A673 (cell line): ENCODE measurements around the gene BCAS4. TPM values are rescaled to one million over a fixed set of nuclear protein-coding genes. Genes with fewer than 3 reads are reported as not detected.

Experiments
- BruUV-seq: library from RNA; stranded (reverse); fragments of 400-500 nt; replicated peaks from 2 replicates; lab custom pipeline; 2021; lab: Mats Ljungman, UMichigan
- CTCF ChIA-PET: fragments of 300-600 bp; sonication (Branson Sonifier 250); formaldehyde crosslinking; loops from one replicate; lab custom pipeline; 2022; ENCODE audit warnings: antibody characterized with exemption; lab: Charles Lee
- POLR2A ChIA-PET: fragments of 300-600 bp; sonication (Branson Sonifier 250); formaldehyde crosslinking; loops from one replicate; lab custom pipeline; 2022; ENCODE audit warnings: antibody characterized with exemption; ENCODE audit not compliant: low non-redundant PET; lab: Charles Lee
- DNase-seq: peaks from one replicate; pipeline ENCODE4 v3.0.0-alpha.2; 2015; ENCODE audit warnings: low spot score
- H3K27ac ChIP-seq: fragments of 200-600 bp; sonication (generic); 2 replicates; pipeline ENCODE4 v1.5.1; 2016; ENCODE audit warnings: mixed run types, low read depth, mild to moderate bottlenecking, mixed read lengths, antibody characterized with exemption, low read length; ENCODE audit not compliant: poor library complexity, severe bottlenecking
- H3K27me3 ChIP-seq: fragments of 200-600 bp; sonication (generic); replicated peaks from 2 replicates; pipeline ENCODE4 v1.6.1; 2017; ENCODE audit warnings: mixed run types, low read depth, mild to moderate bottlenecking, mixed read lengths, antibody characterized with exemption, low read length; ENCODE audit not compliant: insufficient read depth, poor library complexity
- H3K36me3 ChIP-seq: fragments of 200-600 bp; sonication (generic); 2 replicates; pipeline ENCODE4 v1.6.1; 2016; ENCODE audit warnings: mixed run types, mild to moderate bottlenecking, mixed read lengths, antibody characterized with exemption, low read length; ENCODE audit not compliant: insufficient read depth, poor library complexity, severe bottlenecking
- H3K4me1 ChIP-seq: fragments of 200-600 bp; sonication (generic); 2 replicates; pipeline ENCODE4 v1.6.1; 2017; ENCODE audit warnings: mixed run types, mild to moderate bottlenecking, mixed read lengths, antibody characterized with exemption, low read length; ENCODE audit not compliant: insufficient read depth, poor library complexity, severe bottlenecking
- H3K4me3 ChIP-seq: fragments of 200-600 bp; sonication (generic); 2 replicates; pipeline ENCODE4 v1.5.1; 2016; ENCODE audit warnings: low read depth, mixed run types, mild to moderate bottlenecking, mixed read lengths, low read length; ENCODE audit not compliant: poor library complexity, severe bottlenecking
- H3K9me3 ChIP-seq: fragments of 200-600 bp; sonication (generic); 2 replicates; pipeline ENCODE4 v1.6.1; 2016; ENCODE audit warnings: mixed run types, low read depth, mild to moderate bottlenecking, mixed read lengths, antibody characterized with exemption, low read length; ENCODE audit not compliant: poor library complexity, severe bottlenecking
- EZH2 ChIP-seq: fragments of 200-600 bp; sonication (generic); IDR thresholded peaks from 2 replicates; pipeline ENCODE4 v1.6.1; 2017; ENCODE audit warnings: borderline replicate concordance, low read depth, mild to moderate bottlenecking, mixed read lengths, antibody characterized with exemption, low read length; ENCODE audit not compliant: poor library complexity, severe bottlenecking
- intact Hi-C: fragments of 100-400 bp; cut with micrococcal nuclease; formaldehyde crosslinking; loops from one replicate; pipeline ENCODE4 v1.10.0; 2022; ENCODE audit not compliant: unreplicated experiment
- total RNA-seq: library from RNA; stranded (reverse); gene quantifications from 2 replicates; pipeline ENCODE4 v1.2.3, GENCODE V29; 2021
- TF ChIP-seq, protein P1 (sequence below): fragments of 300-800, 200-600 bp; sonication (generic); conservative IDR thresholded peaks from 2 replicates; pipeline ENCODE4 v1.5.1; 2017; ENCODE audit warnings: low read depth, mild to moderate bottlenecking, antibody characterized with exemption, low read length, moderate library complexity, mixed read lengths

BCAS4 gene
- total RNA-seq, 1 experiment from 2014 or later = 28.4 TPM

DNA sequence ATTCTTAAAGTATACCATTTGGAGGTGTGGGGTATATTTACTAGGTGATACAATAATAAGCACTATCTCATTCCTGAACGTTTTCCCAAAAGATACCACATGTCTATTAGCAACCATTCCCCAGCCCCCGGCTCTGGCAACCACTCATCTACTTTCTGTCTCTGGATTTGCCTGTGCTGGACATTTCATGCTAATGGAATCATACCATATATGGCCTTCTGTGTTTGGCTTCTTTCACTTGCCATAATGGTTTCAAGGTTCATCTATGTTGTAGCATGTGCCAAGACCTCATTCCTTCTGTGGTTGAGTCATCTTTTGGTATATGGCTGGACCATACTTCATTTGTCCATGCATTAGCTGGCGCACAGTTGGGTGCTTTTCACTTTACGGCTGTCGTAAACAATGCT lies 39.7 kb downstream of the BCAS4 start:
- Histone ChIP-seq H3K4me1 (no peaks in the 10 kb centered on the region), H3K36me3 (peaks cover 3% of the 10 kb centered on the region), H3K27ac (no peak overlapping the region), H3K9me3 (no peaks in the 10 kb centered on the region), H3K4me3 (no peak overlapping the region), H3K27me3 (no peaks in the 10 kb centered on the region)
- intact Hi-C loops = no loop called here
- TF ChIP-seq, protein P1, sequence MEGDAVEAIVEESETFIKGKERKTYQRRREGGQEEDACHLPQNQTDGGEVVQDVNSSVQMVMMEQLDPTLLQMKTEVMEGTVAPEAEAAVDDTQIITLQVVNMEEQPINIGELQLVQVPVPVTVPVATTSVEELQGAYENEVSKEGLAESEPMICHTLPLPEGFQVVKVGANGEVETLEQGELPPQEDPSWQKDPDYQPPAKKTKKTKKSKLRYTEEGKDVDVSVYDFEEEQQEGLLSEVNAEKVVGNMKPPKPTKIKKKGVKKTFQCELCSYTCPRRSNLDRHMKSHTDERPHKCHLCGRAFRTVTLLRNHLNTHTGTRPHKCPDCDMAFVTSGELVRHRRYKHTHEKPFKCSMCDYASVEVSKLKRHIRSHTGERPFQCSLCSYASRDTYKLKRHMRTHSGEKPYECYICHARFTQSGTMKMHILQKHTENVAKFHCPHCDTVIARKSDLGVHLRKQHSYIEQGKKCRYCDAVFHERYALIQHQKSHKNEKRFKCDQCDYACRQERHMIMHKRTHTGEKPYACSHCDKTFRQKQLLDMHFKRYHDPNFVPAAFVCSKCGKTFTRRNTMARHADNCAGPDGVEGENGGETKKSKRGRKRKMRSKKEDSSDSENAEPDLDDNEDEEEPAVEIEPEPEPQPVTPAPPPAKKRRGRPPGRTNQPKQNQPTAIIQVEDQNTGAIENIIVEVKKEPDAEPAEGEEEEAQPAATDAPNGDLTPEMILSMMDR = no peak
- no peak for TF ChIP-seq EZH2
- peak; percentile 27 for DNase-seq
- BruUV-seq = no TSS peak
- POLR2A ChIA-PET = no interaction called here
- CTCF ChIA-PET = interaction anchor here (0.7 kb wide), 1 partner anchor 612 kb away, joined by 4 read pairs; no protein-coding TSS in a partner anchor

DNA sequence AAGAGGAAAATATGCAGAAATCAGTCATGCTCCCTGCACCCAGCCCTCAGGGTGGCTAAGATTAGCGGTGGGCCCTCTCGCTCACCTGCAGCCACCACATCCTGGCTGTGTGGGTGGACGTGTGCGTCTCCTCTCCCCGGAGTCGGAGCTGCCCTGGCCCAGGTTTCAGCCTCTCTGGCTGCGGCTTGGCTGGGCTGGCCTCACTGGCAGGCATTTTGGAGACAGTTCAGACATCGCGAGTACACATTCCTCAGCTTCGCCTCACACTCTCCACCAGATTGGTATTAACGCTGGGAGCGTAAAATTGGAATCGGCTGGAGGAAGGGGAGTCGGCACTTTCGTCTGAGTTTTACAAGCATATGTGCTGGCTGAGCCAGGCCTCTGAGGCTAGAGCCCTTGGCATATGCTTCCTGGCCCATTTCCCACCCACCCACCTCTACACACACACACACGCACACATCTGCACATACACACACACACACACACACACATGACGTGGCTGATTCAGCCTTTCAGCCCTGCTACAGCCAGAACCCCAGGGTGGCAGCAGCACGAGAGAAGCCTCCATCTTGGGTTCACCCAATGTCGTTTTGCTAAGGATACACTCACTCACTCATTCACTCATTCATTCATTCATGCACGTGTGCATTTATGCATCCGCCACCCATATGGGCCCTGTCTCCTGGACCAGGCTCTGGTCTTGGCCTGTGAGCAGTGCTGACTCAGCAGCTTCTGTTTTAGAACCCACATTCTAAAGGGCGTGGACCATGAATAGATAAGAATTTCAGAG lies 42.9 kb downstream of the BCAS4 start:
- intact Hi-C loops = no loop called here
- peak; percentile 41 for DNase-seq
- Histone ChIP-seq H3K27ac (no peak overlapping the region), H3K27me3 (no peaks in the 10 kb centered on the region), H3K36me3 (peaks cover 2% of the 10 kb centered on the region), H3K4me1 (no peaks in the 10 kb centered on the region), H3K9me3 (no peaks in the 10 kb centered on the region), H3K4me3 (no peak overlapping the region)
- ChIA-PET POLR2A (no interaction called here), CTCF (no interaction called here)
- no peak for TF ChIP-seq EZH2
- TF ChIP-seq, protein P1 = no peak
- BruUV-seq = no TSS peak

DNA sequence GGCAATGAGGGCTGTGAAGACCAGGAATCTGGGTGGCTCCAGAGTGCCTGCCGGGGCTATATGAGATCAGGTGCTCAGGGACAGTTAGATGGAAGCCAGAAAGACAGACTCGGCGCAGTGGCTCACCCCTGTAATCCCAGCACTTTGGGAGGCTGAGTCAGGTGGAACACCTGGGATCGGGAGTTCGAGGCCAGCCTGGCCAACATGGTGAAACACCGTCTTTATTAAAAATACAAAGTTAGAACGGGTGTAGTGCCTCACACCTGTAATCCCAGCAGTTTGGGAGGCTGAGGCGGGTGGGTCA lies 43.4 kb downstream of the BCAS4 start:
- ChIA-PET POLR2A (no interaction called here), CTCF (no interaction called here)
- Histone ChIP-seq H3K4me1 (no peaks in the 10 kb centered on the region), H3K36me3 (no peaks in the 10 kb centered on the region), H3K27me3 (no peaks in the 10 kb centered on the region), H3K27ac (no peak overlapping the region), H3K4me3 (no peak overlapping the region), H3K9me3 (no peaks in the 10 kb centered on the region)
- intact Hi-C loops = no loop called here
- no TSS peak for BruUV-seq
- TF ChIP-seq, protein P1 = no peak
- no peak for TF ChIP-seq EZH2
- no peak for DNase-seq
